Stimulated activated CD8-positive, alpha-beta memory T cell treated with anti-CD3 and anti-CD28 coated beads, Interleukin-7, amount 100 ng/mL, for 4 hours (primary cell): ENCODE measurements around the gene PTRHD1.

Experiments used
- DNase-seq, 2 donors: peaks; one replicate each; pipeline ENCODE4 v3.0.0-alpha.2; 2020; ENCODE audit warnings: low read depth in 2 of 2

PTRHD1 gene

GRCh38 chr2:24761866-24762265, 31.3 kb downstream of the PTRHD1 start:
- no peak for DNase-seq

DNA sequence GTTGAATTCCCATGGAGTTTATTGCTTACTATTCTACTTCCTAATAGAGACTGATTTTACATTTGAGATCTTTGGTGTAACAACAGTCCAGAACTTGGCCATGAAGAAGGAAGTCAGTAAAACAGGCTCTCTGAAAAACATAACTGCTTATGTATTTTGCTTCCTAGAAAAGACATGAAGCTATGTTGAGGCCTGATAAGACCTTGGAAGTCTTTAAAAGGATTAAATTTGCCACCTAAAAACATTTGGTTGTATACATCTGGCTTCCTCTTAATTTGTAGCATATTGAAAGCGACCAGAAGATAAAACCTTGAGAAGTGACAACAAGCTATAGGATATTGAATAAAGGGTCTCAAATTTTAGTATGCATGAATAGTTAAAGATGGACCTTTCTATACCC, 36.4 kb downstream of the PTRHD1 start:
- DNase-seq, result no peak

DNA sequence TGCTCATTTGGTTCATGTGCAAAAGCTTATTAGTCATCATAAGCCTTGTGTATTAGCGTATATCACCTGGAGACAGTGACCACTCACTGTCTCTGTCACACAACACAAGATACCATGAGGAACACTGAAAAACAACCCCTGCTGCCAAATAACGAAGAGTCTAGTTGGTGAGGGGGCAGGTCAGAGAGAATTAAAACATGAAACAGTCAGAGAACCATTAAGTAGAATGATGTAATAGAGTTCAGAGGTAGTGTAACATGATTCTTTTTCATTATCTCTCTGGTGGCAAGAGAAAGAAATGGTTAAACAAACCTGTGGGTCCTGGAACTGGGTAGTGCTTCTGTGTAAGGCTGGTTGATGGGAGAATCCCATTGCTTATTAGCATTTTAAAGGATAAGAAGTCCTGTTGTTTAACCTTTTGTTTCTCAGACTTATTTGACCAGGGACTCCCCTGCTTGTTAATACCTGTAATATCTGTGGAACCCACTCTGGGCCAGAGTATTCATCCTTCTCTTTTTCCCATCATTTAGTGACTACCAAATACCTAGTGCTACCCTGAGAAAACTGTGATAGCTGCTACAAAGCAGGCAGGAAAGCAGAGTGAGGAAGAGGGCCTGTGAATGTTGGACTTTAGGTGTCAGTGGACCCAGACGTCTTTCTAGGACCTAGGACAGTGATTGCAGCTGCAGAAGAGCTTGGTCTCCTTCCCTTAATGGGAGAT, 38.0 kb downstream of the PTRHD1 start:
- DNase-seq, result no peak

DNA sequence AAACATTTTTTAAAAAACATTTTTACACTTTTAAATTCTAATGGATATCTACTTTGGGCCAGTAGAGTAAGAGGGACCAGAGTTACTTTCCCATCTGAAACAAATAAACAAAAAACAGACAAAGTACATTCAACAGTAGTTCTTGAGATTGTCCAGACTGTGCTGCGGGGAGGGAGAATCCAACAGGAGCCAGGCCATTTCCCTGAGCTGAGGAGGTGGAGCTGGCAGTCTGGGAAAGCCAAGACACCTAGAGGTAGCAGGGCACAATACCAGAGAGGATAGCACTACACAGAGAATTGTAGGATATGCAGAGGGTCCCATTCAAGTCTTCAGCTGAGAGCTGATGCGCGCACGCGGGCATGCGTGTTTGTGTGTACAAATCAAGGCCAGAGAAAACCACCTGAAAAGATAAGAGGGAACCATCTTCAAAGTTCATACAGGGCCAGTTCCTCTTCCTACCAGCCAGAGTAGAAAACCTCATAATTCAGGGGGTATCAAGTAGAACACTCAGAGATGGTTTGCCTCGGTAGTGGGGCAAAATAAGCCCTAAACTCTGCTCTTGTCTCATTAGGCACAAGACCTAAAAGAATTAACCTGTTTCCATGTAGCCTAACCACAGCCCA, 44.0 kb downstream of the PTRHD1 start:
- DNase-seq, result no peak

- no peak for DNase-seq
Observed at GRCh38 chr2:24747299-24747698, 45.9 kb downstream of the PTRHD1 start.

GRCh38 chr2:24745825-24746224, 47.4 kb downstream of the PTRHD1 start:
- DNase-seq, result no peak

DNA sequence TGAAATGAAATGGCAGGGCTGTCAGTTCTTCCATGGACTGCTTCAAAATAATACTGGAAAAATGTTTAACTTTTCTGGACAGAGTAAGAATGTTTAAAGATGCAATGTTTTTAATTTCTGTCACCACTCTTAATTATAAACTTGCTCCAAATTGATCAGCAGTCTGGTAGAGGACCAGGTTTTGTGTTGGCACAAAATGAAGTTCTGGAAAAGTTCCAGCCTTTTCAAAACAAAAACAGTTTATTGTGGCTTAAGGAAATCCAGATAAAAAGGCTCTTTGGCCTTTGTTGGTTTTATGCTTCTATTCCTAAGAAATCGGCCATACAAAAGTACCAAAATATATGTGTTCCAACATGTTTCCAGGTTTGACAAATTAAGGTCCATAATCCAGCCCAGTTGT, 48.8 kb downstream of the PTRHD1 start:
- DNase-seq, result no peak

DNA sequence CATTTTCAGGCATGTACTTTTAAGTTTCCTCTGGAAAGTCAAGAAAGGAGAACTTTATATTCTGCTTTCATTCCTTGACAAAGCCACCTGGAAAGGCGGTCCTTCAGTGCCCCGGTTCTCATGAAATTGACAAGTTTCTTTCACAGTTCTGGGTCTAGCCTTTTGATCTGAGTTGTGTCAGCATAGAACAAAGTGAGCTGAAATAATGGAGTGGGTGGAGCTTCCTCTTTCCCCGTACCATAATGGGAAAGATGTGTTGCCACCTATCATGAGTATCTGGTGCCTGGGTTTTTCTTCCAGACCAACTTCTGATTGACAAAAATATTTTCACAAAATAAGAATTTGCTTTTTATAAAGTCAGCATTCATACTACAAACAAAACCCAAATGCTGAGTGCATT, 49.3 kb downstream of the PTRHD1 start:
- DNase-seq, result no peak

DNA sequence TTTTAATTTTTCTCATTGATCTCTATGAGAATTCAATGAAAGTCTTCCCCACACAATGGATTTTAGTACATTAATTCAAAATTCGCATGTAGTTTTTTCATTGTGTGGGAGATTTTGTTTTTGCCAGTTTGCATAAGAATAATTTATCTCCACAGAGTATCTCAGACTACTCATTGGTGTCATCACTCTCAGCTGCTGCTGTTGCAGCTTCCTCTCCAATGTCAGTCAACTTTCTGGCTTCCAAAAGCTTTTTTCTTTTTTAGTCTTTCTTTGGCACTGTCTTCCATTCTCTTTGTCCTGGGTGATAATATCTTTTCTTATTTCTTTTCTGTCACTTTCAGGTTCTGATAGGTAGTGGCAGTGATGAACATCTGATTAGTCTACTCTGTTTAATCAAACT, 50.5 kb downstream of the PTRHD1 start:
- no peak for DNase-seq

DNA sequence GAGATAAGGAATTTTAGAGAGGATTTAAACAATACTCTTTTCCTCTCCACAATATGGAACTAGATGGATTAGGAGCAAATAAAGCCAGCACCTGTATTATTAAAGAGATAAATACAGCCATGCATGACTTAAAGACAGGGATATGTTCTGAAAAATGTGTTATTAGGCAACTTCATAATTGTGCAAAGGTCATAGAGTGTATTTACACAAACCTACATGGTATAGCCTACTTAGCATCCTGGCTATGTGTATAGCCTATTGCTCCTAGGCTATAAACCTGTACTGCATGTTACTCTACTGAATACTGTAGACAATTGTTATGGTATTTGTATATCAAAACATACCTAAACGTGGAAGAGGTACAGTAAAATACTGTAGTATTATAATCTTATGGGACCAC, 53.0 kb downstream of the PTRHD1 start:
- no peak for DNase-seq
